ENCODE results near the gene NTNG2.

GRCh38 chr9:132293145-132293721 lies 131.4 kb downstream of the NTNG2 start:
- TF ChIP-seq, protein P1, sequence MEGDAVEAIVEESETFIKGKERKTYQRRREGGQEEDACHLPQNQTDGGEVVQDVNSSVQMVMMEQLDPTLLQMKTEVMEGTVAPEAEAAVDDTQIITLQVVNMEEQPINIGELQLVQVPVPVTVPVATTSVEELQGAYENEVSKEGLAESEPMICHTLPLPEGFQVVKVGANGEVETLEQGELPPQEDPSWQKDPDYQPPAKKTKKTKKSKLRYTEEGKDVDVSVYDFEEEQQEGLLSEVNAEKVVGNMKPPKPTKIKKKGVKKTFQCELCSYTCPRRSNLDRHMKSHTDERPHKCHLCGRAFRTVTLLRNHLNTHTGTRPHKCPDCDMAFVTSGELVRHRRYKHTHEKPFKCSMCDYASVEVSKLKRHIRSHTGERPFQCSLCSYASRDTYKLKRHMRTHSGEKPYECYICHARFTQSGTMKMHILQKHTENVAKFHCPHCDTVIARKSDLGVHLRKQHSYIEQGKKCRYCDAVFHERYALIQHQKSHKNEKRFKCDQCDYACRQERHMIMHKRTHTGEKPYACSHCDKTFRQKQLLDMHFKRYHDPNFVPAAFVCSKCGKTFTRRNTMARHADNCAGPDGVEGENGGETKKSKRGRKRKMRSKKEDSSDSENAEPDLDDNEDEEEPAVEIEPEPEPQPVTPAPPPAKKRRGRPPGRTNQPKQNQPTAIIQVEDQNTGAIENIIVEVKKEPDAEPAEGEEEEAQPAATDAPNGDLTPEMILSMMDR (IDR thresholded peaks at IDR 0.05; ENCODE audit: insufficient read depth, low read length, poor library complexity, severe bottlenecking), result no peak
- no peak for TF ChIP-seq EZH2phosphoT487 (conservative IDR thresholded peaks at IDR 0.05; ENCODE audit: low read length)

Measured in SU-DHL-6 (cell line).